Liver (tissue), 9 donors: ENCODE data around the gene ABL1. TPM values are rescaled to one million over a fixed set of nuclear protein-coding genes. Genes with fewer than 3 reads are reported as not detected.

Source experiments
- DNase-seq: peaks from one replicate; pipeline ENCODE4 v3.0.0-alpha.2; 2017; ENCODE audit warnings: low spot score
- H3K27ac ChIP-seq, 2 donors: one replicate each; pipeline ENCODE4 v1.7.0; 2013; ENCODE audit warnings: inconsistent platforms in 2 of 2, low read length in 2 of 2, control low read depth in 1 of 2, low read depth in 1 of 2, mild to moderate bottlenecking in 1 of 2
- H3K27me3 ChIP-seq, 4 donors: one replicate each; pipeline versions ENCODE4 v1.6.1 to v1.7.0; 2013; ENCODE audit warnings: low read length in 3 of 4, inconsistent platforms in 1 of 4, mild to moderate bottlenecking in 1 of 4, moderate library complexity in 1 of 4; ENCODE audit not compliant: control insufficient read depth in 4 of 4, insufficient read depth in 4 of 4
- H3K36me3 ChIP-seq, 4 donors: one replicate each; pipeline versions ENCODE4 v1.6.1 to v1.7.0; 2013; ENCODE audit warnings: low read length in 3 of 4, mild to moderate bottlenecking in 3 of 4, low read depth in 1 of 4, moderate library complexity in 1 of 4; ENCODE audit not compliant: control insufficient read depth in 4 of 4, insufficient read depth in 3 of 4
- H3K4me1 ChIP-seq, 4 donors: one replicate each; pipeline versions ENCODE4 v1.6.1 to v1.7.0; 2013; ENCODE audit warnings: low read length in 3 of 4, mild to moderate bottlenecking in 3 of 4, moderate library complexity in 1 of 4; ENCODE audit not compliant: control insufficient read depth in 4 of 4, insufficient read depth in 4 of 4
- H3K4me3 ChIP-seq, 3 donors: one replicate each; pipeline versions ENCODE4 v1.6.1 to v1.7.0; 2013; ENCODE audit warnings: low read length in 3 of 3, control low read depth in 1 of 3, low read depth in 1 of 3, mild to moderate bottlenecking in 1 of 3
- H3K9ac ChIP-seq, 2 donors: one replicate each; pipeline ENCODE4 v1.7.0; 2013; ENCODE audit warnings: low read length in 2 of 2, mild to moderate bottlenecking in 2 of 2, moderate library complexity in 2 of 2, control low read depth in 1 of 2, low read depth in 1 of 2
- H3K9me3 ChIP-seq, 4 donors: one replicate each; pipeline versions ENCODE4 v1.6.1 to v1.7.0; 2013; ENCODE audit warnings: low read length in 3 of 4; ENCODE audit not compliant: control insufficient read depth in 4 of 4
- EGR1 ChIP-seq, 2 donors: IDR thresholded peaks; 2 replicates each; pipeline ENCODE4 v1.6.1; 2016 to 2018; ENCODE audit warnings: antibody characterized with exemption in 2 of 2, low read depth in 2 of 2
- FOXA1 ChIP-seq: IDR thresholded peaks from 2 replicates; pipeline ENCODE4 v1.6.1; 2016; ENCODE audit warnings: antibody characterized with exemption
- FOXA2 ChIP-seq: IDR thresholded peaks from 2 replicates; pipeline ENCODE4 v1.6.1; 2016; ENCODE audit warnings: antibody characterized with exemption
- GABPA ChIP-seq, 2 donors: IDR thresholded peaks in 1 of 2; conservative IDR thresholded peaks in 1 of 2; 2 replicates each; pipeline ENCODE4 v1.6.1; 2016; ENCODE audit warnings: antibody characterized with exemption in 2 of 2, mild to moderate bottlenecking in 1 of 2, moderate library complexity in 1 of 2
- HNF4A ChIP-seq, 2 donors: conservative IDR thresholded peaks; 2 replicates each; pipeline ENCODE4 v1.6.1; 2016; ENCODE audit warnings: antibody characterized with exemption in 2 of 2, mild to moderate bottlenecking in 2 of 2
- HNF4G ChIP-seq: IDR thresholded peaks from 2 replicates; pipeline ENCODE4 v1.6.1; 2016; ENCODE audit warnings: antibody characterized with exemption
- JUND ChIP-seq, 2 donors: IDR thresholded peaks; 2 replicates each; pipeline ENCODE4 v1.6.1; 2016; ENCODE audit warnings: antibody characterized with exemption in 2 of 2
- NR2F2 ChIP-seq: IDR thresholded peaks from 2 replicates; pipeline ENCODE4 v1.6.1; 2016; ENCODE audit warnings: antibody characterized with exemption
- RAD21 ChIP-seq, 2 donors: IDR thresholded peaks; 2 replicates each; pipeline ENCODE4 v1.6.1; 2016; ENCODE audit warnings: antibody characterized with exemption in 2 of 2, mild to moderate bottlenecking in 2 of 2
- RXRA ChIP-seq, 2 donors: IDR thresholded peaks; 2 replicates each; pipeline ENCODE4 v1.6.1; 2017 to 2018; ENCODE audit warnings: antibody characterized with exemption in 2 of 2, mild to moderate bottlenecking in 1 of 2
- SP1 ChIP-seq: IDR thresholded peaks from 2 replicates; pipeline ENCODE4 v1.6.1; 2018; ENCODE audit warnings: antibody characterized with exemption, mild to moderate bottlenecking
- YY1 ChIP-seq: IDR thresholded peaks from 2 replicates; pipeline ENCODE4 v1.6.1; 2016; ENCODE audit warnings: antibody characterized with exemption, mild to moderate bottlenecking
- WGBS: extraction: QIAGEN DNeasy Blood & Tissue Kit; methylation state at CpG from one replicate; pipeline ENCODE4 v1.1.7; 2013; 5-methylcytosine and 5-hydroxymethylcytosine counted together
- polyA plus RNA-seq, 2 donors: library from polyadenylated mRNA; stranded (reverse) in 1 of 2; unstranded in 1 of 2; fragments of 200-250 nt in 1 of 2; fragments of >200 nt in 1 of 2; fragmentation: Nextera tagmentation in 1 of 2; extraction: Ambion mirVana in 1 of 2; gene quantifications; one replicate each; pipeline versions ENCODE4 v1.2.1 to v1.2.3, GENCODE V29; 2013 to 2015
- total RNA-seq, 2 donors: library from RNA; depleted of rRNA; stranded (reverse); fragments of >200 nt; gene quantifications; one replicate each; pipeline ENCODE4 v1.2.3, GENCODE V29; 2014
- TF ChIP-seq, protein P1 (sequence below): fragments of 150-350 bp; IDR thresholded peaks from 2 replicates; pipeline ENCODE4 v1.5.1; 2017; ENCODE audit warnings: improper control_type of control experiment, low read depth, low read length; ENCODE audit not compliant: missing input control
- TF ChIP-seq, protein P2 (sequence below): IDR thresholded peaks from 2 replicates; pipeline ENCODE4 v1.6.1; 2016; ENCODE audit warnings: antibody characterized with exemption
- TF ChIP-seq, protein P3 (sequence below): IDR thresholded peaks from 2 replicates; pipeline ENCODE4 v1.6.1; 2016; ENCODE audit warnings: antibody characterized with exemption
- TF ChIP-seq, protein P4 (sequence below): IDR thresholded peaks from 2 replicates; pipeline ENCODE4 v1.6.1; 2016; ENCODE audit warnings: antibody characterized with exemption
- TF ChIP-seq, protein P5 (sequence below): IDR thresholded peaks from 2 replicates; pipeline ENCODE4 v1.6.1; 2016; ENCODE audit warnings: antibody characterized with exemption, mild to moderate bottlenecking
- donor health status: healthy.
- donor health status: healthy.
- donor health status: healthy.
- donor health status: healthy.
- donor health status: healthy.

Gene ABL1
- total and polyA plus RNA-seq, 4 donors: 4.2 to 14.2 (median 10.9) TPM

DNA sequence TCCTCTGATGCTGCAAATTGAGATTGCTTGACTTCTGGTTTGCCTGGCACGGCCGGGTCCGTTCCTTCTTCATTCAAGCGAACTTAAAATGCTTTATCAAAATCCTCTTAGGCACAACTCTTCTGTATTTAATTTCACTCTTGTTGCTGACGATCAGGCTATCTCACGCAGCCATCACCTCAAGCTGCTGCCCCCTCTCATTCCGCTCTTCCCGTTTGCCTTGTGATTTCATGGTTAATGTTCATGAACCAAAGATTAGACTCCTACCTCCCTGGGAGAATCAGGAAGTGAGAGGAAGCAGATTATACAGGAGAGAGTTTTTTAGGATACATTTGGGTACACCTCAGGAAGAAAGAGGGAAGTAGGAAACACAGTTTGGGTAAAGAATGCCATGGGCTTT is 38.9 kb downstream of the ABL1 start:
- H3K4me3 ChIP-seq: no peak overlapping the region
- no peaks in the 10 kb centered on the region for H3K27me3 ChIP-seq
- H3K27ac ChIP-seq: peak overlapping the region in 1 of 2 donors; percentile 57
- no peak for DNase-seq
- H3K36me3 ChIP-seq: peaks cover 3 to 26% (median 9%) of the 10 kb centered on the region in 4 donors
- H3K9ac ChIP-seq: no peak overlapping the region
- no peaks in the 10 kb centered on the region for H3K9me3 ChIP-seq
- WGBS: 92% methylated on average over 8 of the region's 8 CpGs
- peaks cover 6 to 21% (median 21%) of the 10 kb centered on the region in 4 donors for H3K4me1 ChIP-seq
- TF ChIP-seq JUND (IDR thresholded peaks at IDR 0.05): no peak
- TF ChIP-seq, protein P1, sequence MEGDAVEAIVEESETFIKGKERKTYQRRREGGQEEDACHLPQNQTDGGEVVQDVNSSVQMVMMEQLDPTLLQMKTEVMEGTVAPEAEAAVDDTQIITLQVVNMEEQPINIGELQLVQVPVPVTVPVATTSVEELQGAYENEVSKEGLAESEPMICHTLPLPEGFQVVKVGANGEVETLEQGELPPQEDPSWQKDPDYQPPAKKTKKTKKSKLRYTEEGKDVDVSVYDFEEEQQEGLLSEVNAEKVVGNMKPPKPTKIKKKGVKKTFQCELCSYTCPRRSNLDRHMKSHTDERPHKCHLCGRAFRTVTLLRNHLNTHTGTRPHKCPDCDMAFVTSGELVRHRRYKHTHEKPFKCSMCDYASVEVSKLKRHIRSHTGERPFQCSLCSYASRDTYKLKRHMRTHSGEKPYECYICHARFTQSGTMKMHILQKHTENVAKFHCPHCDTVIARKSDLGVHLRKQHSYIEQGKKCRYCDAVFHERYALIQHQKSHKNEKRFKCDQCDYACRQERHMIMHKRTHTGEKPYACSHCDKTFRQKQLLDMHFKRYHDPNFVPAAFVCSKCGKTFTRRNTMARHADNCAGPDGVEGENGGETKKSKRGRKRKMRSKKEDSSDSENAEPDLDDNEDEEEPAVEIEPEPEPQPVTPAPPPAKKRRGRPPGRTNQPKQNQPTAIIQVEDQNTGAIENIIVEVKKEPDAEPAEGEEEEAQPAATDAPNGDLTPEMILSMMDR: no peak
- TF ChIP-seq GABPA (IDR thresholded peaks at IDR 0.05 in 1 of 2, conservative IDR thresholded peaks at IDR 0.05 in 1 of 2): no peak
- no peak for TF ChIP-seq NR2F2
- TF ChIP-seq SP1: no peak
- no peak for TF ChIP-seq RXRA (IDR thresholded peaks at IDR 0.05)
- no peak for TF ChIP-seq HNF4G
- TF ChIP-seq, protein P2, sequence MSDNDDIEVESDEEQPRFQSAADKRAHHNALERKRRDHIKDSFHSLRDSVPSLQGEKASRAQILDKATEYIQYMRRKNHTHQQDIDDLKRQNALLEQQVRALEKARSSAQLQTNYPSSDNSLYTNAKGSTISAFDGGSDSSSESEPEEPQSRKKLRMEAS: no peak

DNA sequence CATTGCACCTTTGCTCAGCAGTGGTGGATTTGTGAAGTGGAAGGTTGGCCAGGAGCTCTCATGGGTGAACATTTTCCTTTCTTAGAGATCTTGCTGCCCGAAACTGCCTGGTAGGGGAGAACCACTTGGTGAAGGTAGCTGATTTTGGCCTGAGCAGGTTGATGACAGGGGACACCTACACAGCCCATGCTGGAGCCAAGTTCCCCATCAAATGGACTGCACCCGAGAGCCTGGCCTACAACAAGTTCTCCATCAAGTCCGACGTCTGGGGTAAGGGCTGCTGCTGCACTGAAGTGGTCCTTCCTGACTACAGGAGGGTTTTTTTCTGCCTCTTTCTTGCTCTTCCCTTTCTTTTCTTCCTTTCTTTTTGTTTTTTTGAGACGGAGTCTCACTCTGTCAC is 39.7 kb downstream of the ABL1 start:
- TF ChIP-seq, protein P1: no peak
- no peak for TF ChIP-seq EGR1 (IDR thresholded peaks at IDR 0.05; ENCODE audit: low read depth in 2 of 2)
- no peak for TF ChIP-seq SP1
- no peak for TF ChIP-seq HNF4G
- no peak for TF ChIP-seq NR2F2
- no peak for TF ChIP-seq JUND (IDR thresholded peaks at IDR 0.05)
- TF ChIP-seq, protein P2: no peak
- TF ChIP-seq, protein P3, sequence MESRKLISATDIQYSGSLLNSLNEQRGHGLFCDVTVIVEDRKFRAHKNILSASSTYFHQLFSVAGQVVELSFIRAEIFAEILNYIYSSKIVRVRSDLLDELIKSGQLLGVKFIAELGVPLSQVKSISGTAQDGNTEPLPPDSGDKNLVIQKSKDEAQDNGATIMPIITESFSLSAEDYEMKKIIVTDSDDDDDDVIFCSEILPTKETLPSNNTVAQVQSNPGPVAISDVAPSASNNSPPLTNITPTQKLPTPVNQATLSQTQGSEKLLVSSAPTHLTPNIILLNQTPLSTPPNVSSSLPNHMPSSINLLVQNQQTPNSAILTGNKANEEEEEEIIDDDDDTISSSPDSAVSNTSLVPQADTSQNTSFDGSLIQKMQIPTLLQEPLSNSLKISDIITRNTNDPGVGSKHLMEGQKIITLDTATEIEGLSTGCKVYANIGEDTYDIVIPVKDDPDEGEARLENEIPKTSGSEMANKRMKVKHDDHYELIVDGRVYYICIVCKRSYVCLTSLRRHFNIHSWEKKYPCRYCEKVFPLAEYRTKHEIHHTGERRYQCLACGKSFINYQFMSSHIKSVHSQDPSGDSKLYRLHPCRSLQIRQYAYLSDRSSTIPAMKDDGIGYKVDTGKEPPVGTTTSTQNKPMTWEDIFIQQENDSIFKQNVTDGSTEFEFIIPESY: no peak
- TF ChIP-seq, protein P4, sequence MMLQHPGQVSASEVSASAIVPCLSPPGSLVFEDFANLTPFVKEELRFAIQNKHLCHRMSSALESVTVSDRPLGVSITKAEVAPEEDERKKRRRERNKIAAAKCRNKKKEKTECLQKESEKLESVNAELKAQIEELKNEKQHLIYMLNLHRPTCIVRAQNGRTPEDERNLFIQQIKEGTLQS: no peak
- TF ChIP-seq FOXA1: no peak
- TF ChIP-seq, protein P5, sequence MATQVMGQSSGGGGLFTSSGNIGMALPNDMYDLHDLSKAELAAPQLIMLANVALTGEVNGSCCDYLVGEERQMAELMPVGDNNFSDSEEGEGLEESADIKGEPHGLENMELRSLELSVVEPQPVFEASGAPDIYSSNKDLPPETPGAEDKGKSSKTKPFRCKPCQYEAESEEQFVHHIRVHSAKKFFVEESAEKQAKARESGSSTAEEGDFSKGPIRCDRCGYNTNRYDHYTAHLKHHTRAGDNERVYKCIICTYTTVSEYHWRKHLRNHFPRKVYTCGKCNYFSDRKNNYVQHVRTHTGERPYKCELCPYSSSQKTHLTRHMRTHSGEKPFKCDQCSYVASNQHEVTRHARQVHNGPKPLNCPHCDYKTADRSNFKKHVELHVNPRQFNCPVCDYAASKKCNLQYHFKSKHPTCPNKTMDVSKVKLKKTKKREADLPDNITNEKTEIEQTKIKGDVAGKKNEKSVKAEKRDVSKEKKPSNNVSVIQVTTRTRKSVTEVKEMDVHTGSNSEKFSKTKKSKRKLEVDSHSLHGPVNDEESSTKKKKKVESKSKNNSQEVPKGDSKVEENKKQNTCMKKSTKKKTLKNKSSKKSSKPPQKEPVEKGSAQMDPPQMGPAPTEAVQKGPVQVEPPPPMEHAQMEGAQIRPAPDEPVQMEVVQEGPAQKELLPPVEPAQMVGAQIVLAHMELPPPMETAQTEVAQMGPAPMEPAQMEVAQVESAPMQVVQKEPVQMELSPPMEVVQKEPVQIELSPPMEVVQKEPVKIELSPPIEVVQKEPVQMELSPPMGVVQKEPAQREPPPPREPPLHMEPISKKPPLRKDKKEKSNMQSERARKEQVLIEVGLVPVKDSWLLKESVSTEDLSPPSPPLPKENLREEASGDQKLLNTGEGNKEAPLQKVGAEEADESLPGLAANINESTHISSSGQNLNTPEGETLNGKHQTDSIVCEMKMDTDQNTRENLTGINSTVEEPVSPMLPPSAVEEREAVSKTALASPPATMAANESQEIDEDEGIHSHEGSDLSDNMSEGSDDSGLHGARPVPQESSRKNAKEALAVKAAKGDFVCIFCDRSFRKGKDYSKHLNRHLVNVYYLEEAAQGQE: no peak
- no peak for TF ChIP-seq HNF4A (conservative IDR thresholded peaks at IDR 0.05)
- no peak for TF ChIP-seq FOXA2
- TF ChIP-seq YY1: no peak
- no peak for TF ChIP-seq RXRA (IDR thresholded peaks at IDR 0.05)
- TF ChIP-seq RAD21 (IDR thresholded peaks at IDR 0.05): no peak
- no peak for TF ChIP-seq GABPA (IDR thresholded peaks at IDR 0.05 in 1 of 2, conservative IDR thresholded peaks at IDR 0.05 in 1 of 2)
- H3K4me1 ChIP-seq: peaks cover 6 to 21% (median 20%) of the 10 kb centered on the region in 4 donors
- no peaks in the 10 kb centered on the region for H3K9me3 ChIP-seq
- DNase-seq: no peak
- H3K4me3 ChIP-seq: no peak overlapping the region
- 96% methylated on average over 5 of the region's 5 CpGs for WGBS
- H3K27me3 ChIP-seq: no peaks in the 10 kb centered on the region
- H3K27ac ChIP-seq: no peak overlapping the region
- H3K36me3 ChIP-seq: peaks cover 0 to 34% (median 15%) of the 10 kb centered on the region in 4 donors
- H3K9ac ChIP-seq: no peak overlapping the region
